GM21786 (cell line): ENCODE measurements around the gene BARHL1.

Experiments used
- ATAC-seq: cut with Tn5 transposase; IDR thresholded peaks from one replicate; pipeline ENCODE4 v1.9.1; 2021; ENCODE audit not compliant: unreplicated experiment

The BARHL1 gene

DNA sequence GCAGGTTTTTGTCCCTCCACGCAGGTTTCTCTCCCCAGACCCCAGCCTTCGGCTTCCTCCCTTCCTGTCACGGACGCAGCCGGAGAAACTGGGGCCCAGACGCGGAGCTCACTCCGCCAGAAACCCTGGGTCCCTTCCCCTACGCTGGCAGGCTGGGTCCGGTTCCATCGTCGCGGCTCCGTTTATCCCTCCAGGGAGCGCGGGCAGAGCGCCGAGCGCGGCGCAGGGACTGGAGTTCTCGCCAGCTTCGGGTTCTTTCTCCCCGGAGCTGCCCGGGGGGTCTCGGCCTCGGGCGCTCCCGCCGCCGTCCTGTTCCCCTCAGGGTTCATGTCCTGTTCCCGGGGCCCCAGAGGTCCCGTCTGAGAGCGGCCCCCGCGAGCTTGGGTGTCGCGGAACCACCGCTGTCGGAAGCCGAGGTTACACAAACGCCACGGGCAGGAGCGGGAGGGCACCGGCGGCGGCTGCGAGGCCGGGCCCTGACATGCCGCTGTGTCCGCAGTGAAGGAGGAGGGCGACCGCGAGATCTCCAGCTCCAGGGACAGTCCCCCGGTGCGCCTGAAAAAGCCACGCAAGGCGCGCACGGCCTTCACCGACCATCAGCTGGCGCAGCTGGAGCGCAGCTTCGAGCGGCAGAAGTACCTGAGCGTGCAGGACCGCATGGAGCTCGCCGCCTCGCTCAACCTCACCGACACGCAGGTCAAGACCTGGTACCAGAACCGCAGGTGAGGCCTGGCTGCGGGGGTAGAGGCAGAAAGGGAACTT lies 4.6 kb downstream of the BARHL1 start:
- ATAC-seq, result no peak

DNA sequence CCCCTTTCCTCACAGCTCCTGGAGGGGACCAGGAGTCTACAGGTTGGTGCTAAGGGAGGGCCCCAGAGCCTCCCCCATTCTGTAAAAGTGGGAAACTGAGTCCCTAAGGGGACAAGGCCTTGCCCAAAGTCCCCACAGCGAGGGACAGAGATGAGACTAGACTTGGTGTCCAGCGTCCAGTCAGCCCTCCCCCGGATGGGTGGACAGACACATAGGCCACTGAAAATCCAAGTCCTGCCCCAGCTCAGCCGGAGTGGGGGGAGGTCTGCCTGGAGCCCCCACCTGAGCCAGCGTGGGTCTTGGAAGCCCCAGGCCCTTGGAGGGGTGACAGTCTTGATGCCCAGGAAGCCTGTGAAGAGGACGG lies 5.2 kb downstream of the BARHL1 start:
- no peak for ATAC-seq

DNA sequence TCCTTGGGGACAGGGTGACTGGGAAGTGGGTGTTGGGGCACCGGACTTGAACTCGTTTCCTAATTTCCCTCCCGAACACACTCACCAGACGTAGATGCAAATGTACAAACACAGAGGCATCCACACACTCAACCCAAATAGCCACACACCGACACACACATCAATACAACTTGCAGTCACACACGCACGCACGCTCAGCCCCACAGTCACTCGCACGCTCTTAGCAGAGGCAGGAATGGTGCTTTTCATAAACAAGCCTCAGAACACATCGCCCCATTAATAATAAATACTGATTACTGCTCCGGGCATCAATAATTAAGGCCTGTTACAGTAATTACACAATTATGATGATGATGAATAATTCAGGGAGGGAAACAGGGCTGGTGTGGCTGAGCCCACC lies 5.7 kb downstream of the BARHL1 start:
- ATAC-seq, result no peak

DNA sequence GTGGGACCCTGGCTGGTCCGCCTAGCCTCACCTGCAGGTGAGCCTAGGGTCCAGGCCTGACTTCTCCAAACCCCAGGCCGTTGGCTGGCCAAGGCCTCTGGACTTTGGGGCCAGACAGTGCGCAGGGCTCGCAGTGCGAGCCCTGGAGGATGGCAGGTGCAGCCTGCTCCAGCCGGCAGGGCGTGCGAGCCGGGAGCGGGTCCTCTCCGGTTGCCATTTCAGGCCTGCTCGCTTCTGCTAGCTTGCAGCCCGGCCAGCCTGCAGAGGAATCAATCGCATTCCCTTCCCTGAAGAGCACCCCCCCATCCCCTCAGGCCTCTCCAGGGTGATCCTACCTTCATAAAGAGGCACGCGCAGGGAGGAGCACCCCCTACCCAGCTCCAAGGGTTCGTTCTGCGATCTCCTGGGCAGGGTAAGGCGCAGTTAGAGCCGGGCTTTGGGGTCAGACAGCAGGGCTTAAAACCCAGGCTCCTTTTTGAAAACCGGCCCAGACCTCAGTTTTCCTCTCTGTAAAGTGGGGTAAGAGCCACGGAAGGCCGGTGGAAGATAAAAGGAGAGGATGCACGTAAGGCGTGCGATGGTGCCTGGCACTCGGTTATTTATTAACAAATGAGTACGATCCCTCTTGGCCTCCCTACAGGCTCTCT lies 6.2 kb downstream of the BARHL1 start:
- ATAC-seq, result no peak

DNA sequence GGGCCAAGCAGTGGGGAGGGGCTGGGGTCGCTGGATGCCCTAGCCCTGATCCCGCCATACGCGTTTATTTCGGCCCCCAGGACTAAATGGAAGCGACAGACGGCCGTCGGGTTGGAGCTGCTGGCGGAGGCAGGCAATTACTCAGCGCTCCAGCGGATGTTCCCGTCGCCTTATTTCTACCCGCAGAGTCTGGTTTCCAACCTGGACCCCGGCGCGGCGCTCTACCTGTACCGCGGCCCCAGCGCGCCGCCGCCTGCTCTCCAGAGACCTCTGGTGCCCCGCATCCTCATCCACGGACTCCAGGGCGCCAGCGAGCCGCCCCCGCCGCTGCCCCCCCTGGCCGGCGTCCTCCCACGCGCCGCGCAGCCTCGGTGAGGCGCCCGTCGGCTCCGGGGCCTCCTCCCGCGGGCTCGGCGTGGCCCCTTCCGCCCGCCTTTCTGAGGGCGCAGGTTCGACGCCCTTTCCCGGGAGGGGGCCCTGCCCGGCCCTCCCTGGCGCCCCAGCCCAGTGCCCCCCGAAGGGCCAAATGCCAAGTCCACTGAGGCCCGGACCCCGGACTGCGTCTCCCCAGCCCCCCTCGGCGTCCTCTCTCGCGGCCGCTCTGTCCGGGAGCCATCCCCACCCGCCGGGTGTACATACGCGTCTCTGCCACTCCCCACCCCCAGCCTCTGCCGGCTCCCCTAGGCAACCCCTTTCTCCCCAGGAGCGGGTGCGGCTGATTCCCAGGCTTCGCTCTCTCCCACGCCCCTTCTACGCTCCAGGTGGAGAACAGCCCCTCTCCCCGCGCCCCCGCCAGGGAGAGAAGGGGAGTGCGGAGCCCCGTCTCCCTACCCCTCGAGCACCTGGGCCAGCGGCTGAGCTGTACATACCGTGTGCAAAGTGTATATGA lies 7.0 kb downstream of the BARHL1 start:
- ATAC-seq, result no peak

DNA sequence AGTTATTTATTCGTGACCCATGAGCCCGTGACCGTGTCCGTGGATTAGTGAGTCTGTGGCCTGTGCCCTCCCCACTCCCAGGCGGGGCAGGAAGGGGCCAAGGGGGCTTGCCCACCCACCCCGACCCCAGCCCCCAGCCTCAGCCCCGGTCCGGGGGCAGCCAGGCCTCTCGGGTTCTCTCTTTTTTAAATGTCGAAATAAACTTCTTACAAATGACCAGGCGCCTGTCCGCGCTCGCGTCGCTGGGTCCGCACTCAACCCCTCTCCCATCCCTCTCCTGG lies 7.6 kb downstream of the BARHL1 start:
- ATAC-seq, result no peak

DNA sequence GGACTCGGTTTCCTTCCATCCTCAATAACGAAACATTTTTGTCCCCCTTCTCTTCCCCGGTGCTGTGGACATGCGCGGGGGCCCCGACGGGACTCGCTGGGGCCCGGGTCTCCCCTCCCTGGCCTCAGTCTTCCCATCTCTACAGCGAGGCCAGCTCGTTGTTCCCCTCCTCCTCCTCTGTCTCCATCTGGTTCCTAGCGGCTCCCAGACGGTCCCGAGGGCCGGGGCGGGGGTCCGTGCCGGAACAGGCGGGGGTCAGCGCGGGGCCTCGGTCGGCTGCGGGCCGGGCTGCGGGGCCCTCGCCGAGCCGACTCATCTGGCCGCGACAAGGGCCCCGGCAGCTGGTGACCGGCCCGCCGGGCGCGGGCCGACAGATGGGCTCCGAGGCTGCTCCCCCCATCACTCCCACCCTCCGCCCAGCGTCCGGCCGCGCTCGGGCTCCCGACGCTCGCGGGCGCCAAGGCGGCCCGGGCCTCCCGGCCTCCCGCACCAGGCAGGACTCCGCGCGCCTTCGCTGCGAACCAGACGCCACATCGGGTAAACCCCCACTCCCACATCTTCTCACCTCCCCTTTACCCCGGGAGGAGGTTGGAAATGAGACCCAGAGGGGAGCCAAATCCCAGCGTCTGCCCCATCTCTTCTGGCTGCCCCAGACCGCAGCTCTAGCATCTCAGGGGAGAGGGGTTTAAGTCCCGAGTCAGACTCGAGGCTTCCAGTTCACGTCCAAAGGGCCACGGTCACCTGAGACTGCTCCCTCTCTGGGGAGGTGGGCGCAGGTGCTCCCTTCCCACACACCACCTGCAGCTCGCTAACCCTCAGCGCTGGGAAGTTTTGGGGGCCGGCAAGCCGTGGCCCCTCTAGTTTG lies 8.1 kb downstream of the BARHL1 start:
- ATAC-seq, result no peak

DNA sequence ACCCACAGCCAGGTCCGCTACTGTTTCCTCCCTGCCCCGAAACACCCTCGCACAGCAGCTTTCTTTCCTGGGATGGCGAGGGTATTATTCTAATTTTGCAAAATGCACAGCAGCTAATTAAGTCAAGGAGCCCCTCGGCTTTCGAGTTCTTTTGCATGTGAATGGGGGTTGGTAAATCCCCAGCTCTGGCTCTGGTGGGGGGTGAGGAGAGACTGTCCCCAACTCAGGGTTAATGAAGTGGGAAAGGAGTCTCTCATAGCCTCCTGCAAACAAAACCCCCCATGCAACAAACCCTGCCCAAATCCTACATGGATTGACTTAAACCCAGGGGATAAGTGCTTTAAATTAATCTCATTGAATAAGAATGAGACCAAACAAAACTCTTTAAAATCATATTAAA lies 8.8 kb downstream of the BARHL1 start:
- no peak for ATAC-seq

DNA sequence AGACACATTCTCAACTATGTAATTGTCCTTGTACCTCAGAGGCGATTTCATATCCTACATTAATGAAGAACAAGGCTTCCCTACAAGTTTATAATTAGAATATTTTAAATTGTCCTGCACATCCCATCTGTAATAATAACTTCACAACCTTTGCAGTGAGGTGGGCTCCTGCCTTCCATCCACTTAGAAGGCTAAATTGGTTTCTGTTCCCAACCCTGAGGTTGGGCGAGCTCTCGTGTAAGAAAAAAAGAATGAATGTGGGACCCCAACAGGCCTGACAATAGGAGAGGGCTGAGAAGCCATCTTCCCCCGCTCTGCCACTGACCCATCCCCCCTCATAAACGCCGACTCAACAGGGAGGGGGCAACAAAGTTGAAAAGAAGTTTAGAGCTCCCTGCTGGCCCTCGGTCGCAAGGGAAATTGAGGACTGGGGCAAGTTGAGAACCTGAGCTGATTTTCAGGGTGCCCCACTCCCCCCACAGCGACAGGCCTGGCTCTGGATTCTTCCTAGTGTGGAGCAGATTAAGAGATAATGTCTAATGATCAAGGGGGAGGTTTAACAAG lies 9.4 kb downstream of the BARHL1 start:
- ATAC-seq, result no peak

DNA sequence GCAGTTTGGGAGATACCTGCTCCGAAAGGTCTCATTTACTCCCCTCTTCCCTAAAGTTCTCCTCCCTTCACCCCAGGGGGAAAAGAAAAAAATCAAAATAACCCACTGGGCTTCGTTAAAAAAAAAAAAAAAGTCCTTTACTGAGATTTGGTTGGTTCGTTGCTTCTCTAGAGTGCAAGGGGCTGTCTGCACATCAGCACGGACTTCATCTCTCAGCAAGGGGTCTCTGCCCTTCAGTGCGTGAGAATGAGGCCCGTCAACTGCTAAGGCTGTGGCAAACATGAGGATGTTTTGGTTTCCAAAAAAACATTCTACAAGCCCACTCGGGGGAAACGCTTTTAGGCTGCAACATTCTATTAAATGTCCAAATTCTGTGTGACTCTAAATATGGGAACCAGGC lies 10.0 kb downstream of the BARHL1 start:
- no peak for ATAC-seq

DNA sequence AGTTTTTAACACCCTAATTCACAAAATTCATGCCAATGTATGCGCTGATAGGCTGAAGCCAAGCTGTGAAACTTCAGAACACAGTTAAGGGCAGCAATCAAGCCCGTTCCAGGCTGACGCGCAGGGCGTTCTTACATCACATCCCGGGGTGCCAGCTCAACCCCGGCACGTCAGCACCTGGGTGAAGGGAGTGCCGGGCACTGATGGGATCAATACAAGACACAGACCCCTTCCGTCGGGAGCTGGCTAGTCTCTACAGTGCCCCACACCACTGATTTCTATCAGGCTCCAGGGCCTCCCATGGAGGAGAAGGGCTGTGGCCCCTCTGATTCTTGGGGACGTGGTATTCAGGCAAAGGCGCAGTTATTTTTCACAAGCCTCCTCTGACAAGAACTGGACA lies 12.0 kb downstream of the BARHL1 start:
- ATAC-seq, result no peak

DNA sequence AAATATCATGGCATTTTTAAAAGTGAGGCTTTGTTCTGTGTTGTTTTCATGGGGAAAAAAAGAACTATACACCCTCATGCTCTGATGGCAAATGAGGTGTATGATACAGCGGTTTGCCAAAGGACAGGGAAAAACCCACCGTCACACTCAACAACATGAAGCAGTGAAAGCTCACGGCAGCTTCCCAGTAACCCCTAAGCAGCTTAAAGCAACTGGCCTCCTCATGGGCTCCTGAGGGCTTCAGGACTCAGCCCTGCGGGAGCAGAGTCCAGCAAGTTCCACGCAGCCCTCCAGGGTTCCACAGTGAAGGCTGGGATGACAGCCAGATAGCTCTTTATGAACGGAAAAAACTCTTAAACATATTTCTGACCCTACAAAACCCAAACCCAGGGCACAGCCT lies 12.9 kb downstream of the BARHL1 start:
- no peak for ATAC-seq

DNA sequence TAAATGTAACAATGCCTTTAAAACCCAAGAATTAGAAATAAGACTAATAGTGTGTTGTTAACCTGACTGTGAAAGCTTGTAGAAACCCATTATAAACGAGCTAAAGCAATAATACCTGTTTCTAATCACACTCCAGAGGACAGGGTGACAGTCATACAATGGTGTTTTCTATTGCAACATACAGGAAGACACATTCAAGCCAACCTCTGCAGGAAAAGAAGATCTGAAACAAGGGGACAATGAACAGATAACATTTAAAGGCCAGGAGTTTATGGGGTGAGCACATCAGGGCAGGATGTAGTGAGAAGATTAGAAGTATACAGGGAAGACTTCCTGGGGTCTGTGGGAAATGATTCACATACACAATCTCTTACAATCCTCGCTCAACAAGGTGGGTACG lies 13.8 kb downstream of the BARHL1 start:
- no peak for ATAC-seq

DNA sequence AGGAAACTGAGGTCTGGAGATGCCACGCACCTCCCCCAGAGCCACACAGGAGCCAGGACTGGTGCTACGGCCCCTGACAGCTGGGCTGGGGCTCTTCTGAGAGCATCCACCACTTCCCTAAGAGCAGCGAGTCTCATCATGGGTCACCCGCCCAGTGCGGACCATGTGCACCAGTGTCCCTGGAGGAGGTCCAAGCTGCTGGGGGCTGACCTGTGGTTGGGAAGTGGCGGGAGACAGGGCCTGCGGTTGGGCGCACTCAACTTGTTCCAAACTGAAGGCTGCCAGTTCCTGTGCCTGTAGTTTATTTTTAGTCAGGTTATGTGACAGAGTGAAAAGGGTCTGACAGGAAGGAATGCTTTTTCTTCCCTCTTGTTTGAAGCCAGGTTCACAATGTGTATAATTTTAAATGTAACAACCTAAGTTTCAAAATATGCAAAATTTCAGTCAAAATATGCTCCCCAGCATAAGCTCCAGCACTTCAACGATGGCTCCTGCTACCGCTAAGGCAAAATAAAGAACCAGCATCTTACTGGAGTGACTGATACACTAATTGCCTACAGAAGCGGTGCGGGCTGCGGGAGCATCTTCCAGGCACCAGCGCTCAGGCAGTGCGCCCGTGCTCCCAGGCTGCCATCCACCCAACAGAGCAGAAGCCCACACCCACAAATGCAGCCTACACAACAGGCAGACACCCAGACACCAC lies 14.8 kb downstream of the BARHL1 start:
- no peak for ATAC-seq

DNA sequence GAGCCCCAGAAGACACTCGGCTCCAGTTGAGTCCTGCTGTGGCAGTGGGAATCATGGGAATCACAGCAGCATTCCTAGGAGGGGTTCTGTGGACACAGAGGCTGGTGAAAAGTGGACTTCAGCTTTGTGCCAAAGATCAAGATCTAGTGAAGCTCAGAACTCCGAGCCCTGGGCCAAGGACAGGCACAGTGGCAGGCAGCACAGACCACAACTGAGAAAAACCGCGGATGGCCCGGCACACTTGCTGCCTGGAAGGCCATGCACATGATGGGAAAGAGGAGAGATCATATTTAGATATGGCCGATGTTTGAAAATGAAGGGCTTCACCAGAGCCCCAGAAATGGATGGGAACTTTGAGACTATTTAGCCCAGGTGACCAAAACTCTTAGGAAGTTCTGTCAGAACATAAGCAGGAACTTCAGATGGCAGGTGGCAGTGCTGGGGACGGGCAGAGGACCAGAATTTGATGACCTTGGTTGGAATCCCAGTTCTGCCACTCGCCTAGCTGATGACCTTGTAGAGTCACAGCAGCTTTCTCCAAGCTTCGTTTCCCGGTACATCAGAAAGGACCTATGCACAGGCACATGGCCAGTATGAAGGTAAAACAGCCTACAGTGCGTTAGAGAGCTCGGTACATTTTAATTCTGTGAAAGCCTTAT lies 18.0 kb downstream of the BARHL1 start:
- ATAC-seq, result no peak

DNA sequence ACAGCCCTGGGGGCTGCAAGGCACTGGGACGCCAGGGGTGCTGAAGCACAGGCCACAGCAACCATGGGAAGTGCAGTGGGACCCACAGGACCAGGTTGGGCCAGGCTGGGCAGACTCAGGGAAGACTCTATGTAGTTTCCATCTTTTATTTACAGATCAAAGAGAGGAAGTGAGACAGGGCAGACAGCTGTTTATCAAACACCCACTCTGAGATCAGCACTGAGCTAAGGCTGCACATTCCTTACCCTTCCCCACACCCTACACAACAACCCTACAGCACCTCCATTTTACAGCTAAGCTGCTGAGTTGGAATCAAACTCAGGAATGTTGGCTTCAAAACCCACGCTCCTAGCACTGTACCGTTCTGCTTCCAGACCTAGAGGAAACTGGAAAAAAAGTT lies 19.8 kb downstream of the BARHL1 start:
- no peak for ATAC-seq

DNA sequence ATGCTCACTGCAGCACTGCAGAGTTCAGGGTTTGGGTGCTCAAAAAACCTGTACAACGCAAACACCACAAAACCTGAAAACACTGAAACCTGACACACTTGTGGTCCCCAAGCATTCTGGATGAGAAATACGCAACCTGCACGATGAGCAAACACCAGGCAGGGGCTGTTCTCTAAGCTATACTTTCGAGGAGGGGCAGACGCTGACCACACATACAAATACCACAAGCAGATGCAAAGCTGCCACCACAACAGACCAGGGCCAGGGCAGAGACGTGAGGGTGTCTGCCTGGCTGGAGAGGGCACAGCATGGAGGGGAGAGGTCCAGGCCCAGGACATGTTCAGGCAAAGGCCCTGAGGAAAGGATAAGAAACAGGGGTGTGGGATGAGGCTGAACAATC lies 23.0 kb downstream of the BARHL1 start:
- ATAC-seq, result no peak

DNA sequence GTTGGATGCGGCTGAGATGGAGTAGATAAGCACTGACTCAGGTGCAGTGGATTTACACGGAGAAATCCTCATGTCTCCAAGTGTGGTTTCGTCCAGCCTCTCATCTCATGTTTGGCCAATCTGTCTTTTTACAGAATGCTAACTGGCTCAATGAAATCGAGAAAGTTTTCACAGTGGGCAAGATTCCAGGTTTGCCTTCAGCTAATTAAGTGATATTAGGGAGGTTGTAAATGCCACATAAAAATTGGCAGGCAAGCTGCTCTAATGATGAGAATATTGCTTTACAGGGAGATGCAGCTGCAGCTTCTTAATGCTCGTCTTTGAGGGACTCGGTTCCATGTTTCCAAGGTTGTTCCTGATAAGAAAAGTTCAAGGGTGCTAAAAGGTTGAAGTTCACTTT lies 23.7 kb downstream of the BARHL1 start:
- no peak for ATAC-seq

DNA sequence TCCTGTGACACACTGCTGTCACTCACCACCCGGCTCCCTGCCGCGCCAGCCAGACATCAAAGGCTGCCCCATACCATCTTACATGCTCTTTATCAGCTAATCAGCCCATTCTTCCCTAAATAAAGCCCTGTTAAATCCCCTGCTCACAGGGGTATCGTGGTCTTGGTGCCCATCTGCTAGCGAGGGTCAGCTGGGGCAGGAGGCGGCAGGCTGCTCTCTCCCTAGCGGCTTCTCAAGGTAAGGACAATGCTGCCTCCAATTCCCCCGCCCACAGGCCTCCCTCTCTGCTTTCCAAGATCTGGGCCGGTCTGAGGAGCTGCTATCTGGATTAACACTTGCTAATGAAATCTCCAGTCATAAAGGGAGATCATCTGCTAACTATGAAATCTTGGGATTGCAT lies 26.8 kb downstream of the BARHL1 start:
- ATAC-seq, result no peak

DNA sequence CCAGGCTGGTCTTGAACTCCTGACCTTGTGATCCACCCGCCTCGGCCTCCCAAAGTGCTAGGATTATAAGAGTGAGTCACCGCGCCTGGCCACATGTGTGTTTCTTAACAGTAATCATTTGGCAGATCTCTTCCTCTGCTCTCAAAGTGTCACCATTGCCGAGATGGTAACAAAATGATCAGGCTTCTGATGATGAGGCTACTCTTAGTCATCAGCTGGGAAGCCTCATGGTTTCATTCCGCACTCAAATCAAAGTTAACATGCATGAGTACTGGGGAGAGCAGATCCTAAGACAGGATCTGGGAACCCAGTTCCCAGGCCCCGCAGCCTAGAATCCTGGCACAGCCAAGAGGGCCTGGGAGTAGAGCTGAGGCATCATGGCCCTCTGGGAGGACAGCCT lies 27.4 kb downstream of the BARHL1 start:
- ATAC-seq, result no peak
